ENCODE data around the gene RNU6-7.

The RNU6-7 gene

DNA sequence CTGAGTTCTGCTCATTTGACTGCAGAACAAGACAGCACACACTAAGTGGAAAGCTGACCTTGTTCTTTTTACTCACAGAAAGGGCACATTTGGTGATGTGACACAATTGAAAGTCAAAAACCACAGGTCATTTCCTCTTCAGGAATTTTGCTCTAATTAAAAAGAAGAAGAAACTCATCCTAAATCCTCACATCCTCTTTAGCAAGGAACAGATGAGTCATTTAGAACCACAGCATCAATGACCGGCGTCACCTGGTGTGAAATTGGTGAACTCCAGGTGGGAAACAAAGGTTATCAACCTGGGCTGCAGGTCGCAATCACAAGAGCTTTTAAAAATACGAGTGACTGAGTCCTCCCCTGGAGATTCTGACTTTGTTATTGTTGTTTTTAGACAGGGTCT is 4.1 kb downstream of the RNU6-7 start:
- DNase-seq: no peak

GRCh38 chr14:32206552-32206951 is 4.7 kb downstream of the RNU6-7 start:
- DNase-seq: no peak

DNA sequence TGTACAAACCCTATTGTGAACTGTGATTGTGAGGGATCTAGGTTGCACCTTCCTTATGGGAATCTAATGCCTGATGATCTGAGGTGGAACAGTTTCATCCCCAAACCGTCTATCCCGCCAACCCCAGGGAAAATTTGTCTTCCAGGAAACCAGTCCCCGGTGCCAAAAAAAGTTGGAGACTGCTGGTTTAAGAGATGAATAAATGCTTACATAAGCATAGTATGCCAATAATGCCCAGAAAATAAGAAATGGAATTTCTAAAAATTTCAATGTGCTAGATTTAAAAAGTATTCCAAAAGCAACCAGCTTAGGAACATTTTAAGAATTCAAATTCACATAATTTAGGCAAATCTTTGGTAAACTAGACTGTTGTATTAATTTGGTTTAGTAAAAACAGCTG is 6.6 kb downstream of the RNU6-7 start:
- DNase-seq: no peak

DNA sequence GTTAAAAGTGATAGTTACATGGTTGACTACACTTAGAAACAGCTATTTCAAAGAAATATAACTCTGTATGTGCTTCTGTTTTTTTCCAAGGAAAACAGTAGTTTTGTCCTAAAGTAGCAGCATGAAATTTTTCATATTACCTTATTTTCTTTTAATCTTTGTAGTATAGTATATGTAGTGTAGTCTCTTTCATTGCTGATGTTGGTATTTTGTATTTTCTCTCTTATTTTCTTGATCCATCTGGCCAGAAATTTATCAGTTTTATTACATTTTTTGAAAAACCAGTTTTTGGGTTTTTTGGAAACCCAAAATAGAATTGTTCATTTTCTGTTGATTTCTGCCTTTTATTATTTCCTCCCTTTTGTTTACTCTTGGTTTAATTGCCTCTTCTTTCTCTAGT is 7.6 kb downstream of the RNU6-7 start:
- no peak for DNase-seq

GRCh38 chr14:32211068-32211404 is 9.2 kb downstream of the RNU6-7 start:
- DNase-seq: no peak

DNA sequence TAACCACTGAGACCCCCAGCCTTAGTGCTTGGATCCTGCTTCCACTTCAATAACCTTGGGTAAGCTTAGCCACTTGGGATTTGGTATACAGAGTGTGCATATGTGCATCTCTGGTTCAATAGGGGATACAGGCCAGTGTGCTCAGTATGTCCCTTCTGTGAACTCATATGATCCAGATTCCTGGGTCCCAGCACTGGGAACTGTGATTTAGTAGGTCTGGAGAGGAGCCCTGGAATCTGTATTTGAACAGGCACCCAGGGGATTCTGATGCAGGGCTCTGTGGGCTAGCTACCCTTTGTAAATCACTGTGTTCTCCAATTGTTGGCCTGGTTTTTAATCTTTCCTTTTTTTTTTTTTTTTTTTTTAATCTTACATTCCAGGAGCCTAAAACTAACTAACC is 11.0 kb downstream of the RNU6-7 start:
- DNase-seq: no peak

DNA sequence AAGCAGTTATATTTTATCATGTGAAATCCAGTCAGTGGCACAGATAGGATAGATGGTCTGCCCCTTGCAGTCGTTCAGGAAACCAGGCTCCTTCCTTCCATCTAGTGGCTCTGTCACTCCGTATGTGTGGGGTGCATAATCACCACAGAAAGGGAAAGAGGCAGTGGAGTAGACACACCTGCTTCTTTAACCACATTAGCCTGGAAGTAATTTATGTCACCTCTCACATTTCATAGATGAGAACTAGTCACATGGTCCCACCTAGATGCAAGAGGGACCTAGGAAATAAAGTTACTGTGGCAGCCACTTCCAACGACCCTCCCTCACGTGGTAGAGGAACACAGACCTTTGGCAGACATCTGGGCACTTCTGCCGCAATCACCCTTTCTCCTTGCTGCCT is 15.5 kb downstream of the RNU6-7 start:
- no peak for DNase-seq

DNA sequence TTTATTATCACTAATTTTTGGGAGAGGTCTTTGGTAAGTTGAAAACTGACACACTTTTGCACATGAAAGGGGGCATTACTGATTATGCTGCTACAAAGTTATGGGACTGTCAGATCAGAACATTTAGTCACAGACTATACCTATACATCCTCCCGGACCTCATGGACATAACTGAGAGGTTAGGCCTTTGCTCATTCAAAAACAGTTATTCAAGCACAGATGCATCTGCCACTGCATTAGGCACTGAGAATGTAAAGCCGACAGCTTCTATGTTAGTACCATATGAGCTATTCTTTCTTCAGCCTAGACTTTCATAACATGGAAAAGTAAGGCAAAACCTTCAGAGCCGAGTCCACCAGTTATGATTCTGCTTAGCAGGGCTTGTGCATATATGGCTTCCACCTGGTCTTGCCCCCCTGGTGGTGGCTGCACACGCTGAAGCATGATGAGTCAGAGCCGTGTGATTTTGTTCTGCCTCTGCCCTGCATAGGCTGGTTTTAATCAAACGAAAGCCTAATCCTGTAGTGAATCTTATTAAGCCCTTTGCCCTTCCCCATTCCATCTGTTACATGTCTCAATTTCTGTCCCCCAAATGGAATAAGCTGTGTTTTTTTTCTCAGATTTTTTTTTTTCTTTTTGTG is 23.0 kb downstream of the RNU6-7 start:
- DNase-seq: no peak

DNA sequence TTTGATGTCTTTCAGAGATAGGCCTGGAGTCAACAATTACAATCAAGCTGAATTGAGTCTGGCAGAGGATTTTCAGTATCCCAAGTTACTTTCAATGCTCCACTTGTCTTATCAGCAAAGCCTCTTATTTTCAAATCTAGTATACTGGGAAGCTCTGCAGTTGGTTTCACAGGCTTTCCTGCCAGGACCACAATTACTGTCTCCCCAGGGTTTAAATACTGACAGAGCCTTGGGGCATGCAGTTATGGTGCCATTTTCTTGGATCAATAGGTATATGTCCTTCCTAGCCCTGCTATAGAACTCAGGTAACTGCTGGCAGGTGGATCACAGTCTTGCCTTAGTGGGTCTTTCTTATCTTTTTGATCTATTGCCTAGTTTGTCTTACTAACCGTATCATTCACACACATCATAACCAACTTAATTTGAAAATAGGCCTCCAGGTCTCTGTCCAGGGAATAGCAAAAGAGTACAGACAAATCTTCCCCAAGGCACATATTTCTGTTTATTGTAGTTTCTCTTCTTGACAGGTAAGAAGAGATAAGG is 23.6 kb downstream of the RNU6-7 start:
- DNase-seq: no peak

- DNase-seq: no peak
Measured at GRCh38 chr14:32226056-32226455, 24.2 kb downstream of the RNU6-7 start.

DNA sequence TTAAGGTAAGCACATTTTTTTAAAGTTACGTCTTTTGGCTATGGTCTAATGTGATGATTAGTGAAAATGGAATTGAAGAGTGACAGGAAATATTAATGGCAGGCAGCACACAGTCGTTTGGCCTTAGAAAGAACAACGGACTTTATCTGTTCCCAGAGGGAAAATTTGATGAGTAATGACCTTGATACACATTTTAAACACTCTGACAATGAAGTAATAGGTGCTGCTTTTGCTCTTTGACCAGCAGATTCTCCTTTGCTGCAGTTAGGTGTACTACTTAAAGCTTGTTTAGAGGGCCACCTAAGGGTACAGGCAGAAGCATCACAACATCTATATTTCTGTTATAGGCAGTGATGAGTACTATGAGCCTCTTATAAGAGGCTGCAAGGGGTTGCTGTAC is 28.3 kb downstream of the RNU6-7 start:
- DNase-seq: no peak

DNA sequence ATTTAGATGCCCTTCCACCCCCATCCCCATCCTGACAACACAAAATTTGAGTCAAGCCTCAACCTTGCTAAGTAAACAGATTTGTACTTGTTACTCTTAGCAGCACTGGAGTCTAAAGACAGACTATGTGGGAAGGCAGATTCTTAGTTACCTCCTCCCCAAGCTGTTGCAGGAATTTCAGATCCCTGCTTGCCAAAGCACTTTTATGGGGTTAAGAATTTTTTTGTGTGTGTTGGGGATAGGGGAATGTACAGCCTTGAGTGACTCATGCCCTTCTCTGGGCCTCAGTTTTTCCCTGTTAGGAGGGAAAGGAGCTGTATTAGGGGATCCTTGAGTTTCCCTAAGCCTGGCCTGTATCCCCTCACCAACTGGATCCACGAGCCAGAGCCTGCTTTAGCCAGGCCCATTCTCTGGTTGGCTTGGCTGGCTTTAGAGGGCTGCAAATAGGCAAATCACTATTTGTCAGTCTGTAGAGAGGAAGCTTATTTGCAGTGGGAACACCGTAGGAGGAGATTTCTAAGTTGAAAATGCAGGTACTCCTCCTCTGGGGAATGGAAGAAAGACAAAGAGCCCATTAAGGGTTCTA is 28.9 kb downstream of the RNU6-7 start:
- DNase-seq: no peak

DNA sequence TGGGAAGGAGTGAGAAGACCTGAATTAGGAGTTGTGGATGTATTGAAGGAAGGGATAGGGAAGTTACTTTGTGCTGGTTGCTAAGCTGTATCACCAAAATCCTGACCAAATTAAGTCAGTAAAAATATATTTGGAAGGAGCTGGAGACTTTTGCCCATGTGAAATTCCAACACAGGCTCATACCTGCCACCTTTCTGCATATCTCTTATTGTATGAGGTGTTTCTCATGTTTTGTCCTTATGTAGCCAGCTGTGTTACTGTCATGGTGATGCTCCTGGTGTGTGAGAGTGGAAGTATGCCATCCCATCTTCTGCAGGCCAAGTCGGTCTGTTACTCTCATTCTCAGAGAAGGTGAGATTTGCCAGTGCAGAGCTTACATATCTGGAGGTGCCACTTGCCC is 30.6 kb downstream of the RNU6-7 start:
- DNase-seq: no peak

DNA sequence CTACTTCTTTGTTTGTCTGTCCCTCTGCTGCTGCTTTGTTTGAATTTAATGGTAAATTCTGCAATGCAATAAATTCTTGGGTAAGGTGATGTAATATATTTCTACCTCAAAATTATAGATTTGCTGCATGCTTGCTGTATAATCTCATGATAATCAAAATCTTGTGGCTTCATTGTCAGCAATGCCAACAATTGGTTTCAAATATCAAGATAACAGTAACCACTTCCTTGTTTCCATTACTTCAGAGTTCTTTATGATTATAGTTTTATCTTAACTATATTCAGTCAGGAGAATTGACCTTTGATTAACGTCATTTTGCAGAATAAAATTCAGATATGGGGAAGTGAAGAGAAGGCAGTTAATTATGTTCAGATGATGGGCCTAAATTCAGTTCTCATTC is 31.4 kb downstream of the RNU6-7 start:
- no peak for DNase-seq

DNA sequence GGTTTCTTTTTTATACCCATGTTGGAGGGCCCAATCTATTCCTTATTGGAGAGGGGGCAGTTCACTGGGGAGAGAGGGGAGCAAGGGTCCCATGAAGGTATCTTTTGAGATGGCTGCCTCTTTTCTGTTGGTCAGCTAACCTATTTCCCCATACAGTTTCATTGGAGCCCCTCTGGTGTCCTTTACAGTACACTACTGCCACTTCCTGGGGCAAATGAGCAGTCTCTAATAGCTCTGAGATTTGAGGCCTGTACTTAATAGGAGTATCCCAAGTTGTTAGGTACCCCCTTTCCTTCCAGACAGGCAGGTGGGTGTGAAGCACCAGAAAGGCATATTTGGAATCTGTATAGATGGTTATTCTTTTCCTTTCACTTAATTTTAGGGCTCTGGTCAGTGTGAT is 42.6 kb downstream of the RNU6-7 start:
- no peak for DNase-seq

- no peak for DNase-seq
Measured at GRCh38 chr14:32246751-32247150, 44.9 kb downstream of the RNU6-7 start.

- no peak for DNase-seq
Measured at GRCh38 chr14:32249371-32249770, 47.5 kb downstream of the RNU6-7 start.

GRCh38 chr14:32249780-32250179 is 47.9 kb downstream of the RNU6-7 start:
- DNase-seq: no peak

GRCh38 chr14:32250681-32251080 is 48.8 kb downstream of the RNU6-7 start:
- no peak for DNase-seq

DNA sequence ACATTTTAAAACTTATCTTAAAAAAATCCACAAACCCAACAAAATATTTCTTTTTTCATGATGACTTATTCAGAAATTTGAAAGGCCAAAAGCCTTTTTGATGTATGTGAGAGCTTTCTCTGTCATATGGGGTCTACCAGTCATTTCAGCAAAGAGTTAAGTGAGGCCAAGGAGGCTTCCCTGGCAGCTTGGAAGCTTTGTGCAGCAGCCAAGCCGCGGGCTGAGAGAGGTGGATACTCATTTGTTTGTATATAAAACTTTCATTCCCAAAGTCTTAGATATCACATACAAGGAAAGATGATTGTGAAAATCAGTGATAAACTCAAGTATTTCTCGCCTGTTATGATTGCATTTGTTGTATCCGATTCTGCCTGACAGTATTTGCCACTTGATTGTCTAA is 49.7 kb downstream of the RNU6-7 start:
- DNase-seq: no peak

All from NK-92 treated with Interleukin-12 subunit alpha and Interleukin-12 subunit beta, amount 100 ng/mL, for 24 hours (cell line).